Mammary epithelial cell (primary cell): Measurements from ENCODE around the gene AUTS2.

ENCODE experiments used
- CTCF ChIP-seq, 2 donors: IDR thresholded peaks in 1 of 2; conservative IDR thresholded peaks in 1 of 2; 2 replicates each; pipeline ENCODE4 v1.5.1; 2011 to 2012; ENCODE audit warnings: inconsistent platforms in 2 of 2, low read length in 2 of 2, mild to moderate bottlenecking in 2 of 2, control low read depth in 1 of 2, low read depth in 1 of 2; ENCODE audit not compliant: insufficient read depth in 1 of 2; ENCODE audit errors: extremely low read depth in 1 of 2
- EZH2 ChIP-seq: IDR thresholded peaks from 2 replicates; pipeline ENCODE4 v1.6.1; 2012; ENCODE audit warnings: low read length, inconsistent platforms, borderline replicate concordance

- TF ChIP-seq CTCF (conservative IDR thresholded peaks at IDR 0.05 in 1 of 2, IDR thresholded peaks at IDR 0.05 in 1 of 2; ENCODE audit: extremely low read depth in 1 of 2, insufficient read depth in 1 of 2, low read depth in 1 of 2, low read length in 2 of 2) (no peak), EZH2 (no peak)
Measured at GRCh38 chr7:69620650-69621049, 22.4 kb downstream of the AUTS2 start.
